ENCODE data around the gene PECR. TPM values are rescaled to one million over a fixed set of nuclear protein-coding genes. Genes with fewer than 3 reads are reported as not detected.

Gene PECR
- total RNA-seq, 1 experiment from 2014 or later = 16.3 TPM

DNA sequence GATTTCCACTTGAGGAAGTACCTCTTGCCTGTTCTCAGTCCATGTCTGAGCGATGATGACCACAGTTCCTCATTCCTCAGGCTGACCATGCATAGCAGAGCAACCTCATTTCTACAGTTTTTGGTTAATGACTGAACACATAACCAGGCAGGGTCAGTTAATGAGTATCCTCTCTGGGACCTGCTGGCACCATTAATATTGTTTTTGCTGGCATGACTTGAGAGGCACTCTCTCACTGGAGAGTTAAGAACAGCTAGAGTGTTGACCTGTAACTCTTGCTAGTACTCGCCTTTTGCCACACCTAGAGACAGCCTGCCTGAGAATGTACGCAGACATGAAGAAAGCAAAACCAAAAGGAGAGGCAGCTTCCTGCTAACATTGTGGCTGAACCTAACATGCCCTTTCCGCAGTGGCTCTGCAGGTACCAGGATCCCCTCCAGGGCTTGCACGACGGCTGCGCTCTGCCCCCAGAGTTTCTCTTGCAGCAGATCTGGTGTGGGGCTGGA, 23.9 kb downstream of the PECR start:
- no peak overlapping the region for H2AFZ ChIP-seq (ENCODE audit: low read depth, low read length, poor library complexity, severe bottlenecking)
- no peaks in the 10 kb centered on the region for H3K9me3 ChIP-seq (ENCODE audit: control insufficient read depth in 1 of 2, insufficient read depth in 1 of 2, low read depth in 1 of 2, low read length in 2 of 2)
- intact Hi-C loops (cut with micrococcal nuclease) = no loop called here
- BruUV-seq (replicated peaks) = no TSS peak
- H3K9me2 ChIP-seq (ENCODE audit: insufficient read depth) = no peaks in the 10 kb centered on the region
- ChIA-PET POLR2A (no interaction called here), CTCF (interaction anchor here (1.7 kb wide), 1 partner anchor 24 kb away, joined by 6 read pairs; no protein-coding TSS in a partner anchor), RAD21 (ENCODE audit: low non-redundant PET in 1 of 2, low total read pairs in 2 of 2, uncharacterized antibody in 2 of 2, unreplicated experiment in 2 of 2) (no interaction called here)
- TF ChIP-seq JUND (IDR thresholded peaks at IDR 0.05) = 0 out of 2 replicates have a peak, but pooled peaks have one; percentile 24
- TF ChIP-seq SP1 (IDR thresholded peaks at IDR 0.05; ENCODE audit: low read depth) = peak; percentile 46; the same call in 1 of the 2 replicates
- no peak for TF ChIP-seq POLR2A (IDR thresholded peaks at IDR 0.05; ENCODE audit: borderline replicate concordance, extremely low read depth, insufficient read depth, insufficient read length)
- H3K27ac ChIP-seq (ENCODE audit: low read depth, low read length) = peak overlapping the region; percentile 23; the same call in 1 of the 2 replicates
- H4K20me1 ChIP-seq (ENCODE audit: insufficient read depth) = no peaks in the 10 kb centered on the region
- peak; percentile 13 for DNase-seq (ENCODE audit: low read depth, low spot score)
- H3K4me2 ChIP-seq (ENCODE audit: low read length) = peak overlapping the region; percentile 53
- no peak overlapping the region for H3K9ac ChIP-seq (ENCODE audit: low read length)
- no peak overlapping the region for H3K4me3 ChIP-seq (replicated peaks in 1 of 2; ENCODE audit: low read depth in 1 of 2, low read length in 2 of 2)
- no peaks in the 10 kb centered on the region for H3K79me2 ChIP-seq (ENCODE audit: insufficient read depth, low read length)
- 0 out of 4 replicates have a peak, but pooled peaks cover 0 to 3% of the 10 kb centered on the region in 2 experiments for H3K36me3 ChIP-seq (ENCODE audit: control insufficient read depth in 1 of 2, insufficient read depth in 2 of 2, low read length in 2 of 2)
- ATAC-seq = peak; percentile 75
- H3K4me1 ChIP-seq (ENCODE audit: control insufficient read depth in 1 of 2, insufficient read depth in 2 of 2, low read length in 2 of 2) = peaks cover 7 to 18% of the 10 kb centered on the region in 2 experiments; a peak in 3 of 4 replicates
- no peaks in the 10 kb centered on the region for H3K27me3 ChIP-seq (ENCODE audit: insufficient read depth, low read length)

GRCh38 chr2:216056739-216057138, 24.9 kb downstream of the PECR start:
- H2AFZ ChIP-seq (ENCODE audit: low read depth, low read length, poor library complexity, severe bottlenecking) = no peak overlapping the region
- H3K9ac ChIP-seq (ENCODE audit: low read length) = no peak overlapping the region
- H3K4me1 ChIP-seq (ENCODE audit: control insufficient read depth in 1 of 2, insufficient read depth in 2 of 2, low read length in 2 of 2) = peaks cover 7 to 18% of the 10 kb centered on the region in 2 experiments; a peak in 3 of 4 replicates
- no peaks in the 10 kb centered on the region for H4K20me1 ChIP-seq (ENCODE audit: insufficient read depth)
- H3K9me3 ChIP-seq (ENCODE audit: control insufficient read depth in 1 of 2, insufficient read depth in 1 of 2, low read depth in 1 of 2, low read length in 2 of 2) = no peaks in the 10 kb centered on the region
- intact Hi-C loops (cut with micrococcal nuclease) = no loop called here
- no peak overlapping the region for H3K4me2 ChIP-seq (ENCODE audit: low read length)
- no peaks in the 10 kb centered on the region for H3K9me2 ChIP-seq (ENCODE audit: insufficient read depth)
- RAD21 ChIA-PET (ENCODE audit: low non-redundant PET in 1 of 2, low total read pairs in 2 of 2, uncharacterized antibody in 2 of 2, unreplicated experiment in 2 of 2) = no interaction called here
- no peak overlapping the region for H3K4me3 ChIP-seq (replicated peaks in 1 of 2; ENCODE audit: low read depth in 1 of 2, low read length in 2 of 2)
- no TSS peak for BruUV-seq (replicated peaks)
- no peak for ATAC-seq
- 0 out of 4 replicates have a peak, but pooled peaks cover 0 to 2% of the 10 kb centered on the region in 2 experiments for H3K36me3 ChIP-seq (ENCODE audit: control insufficient read depth in 1 of 2, insufficient read depth in 2 of 2, low read length in 2 of 2)
- H3K79me2 ChIP-seq (ENCODE audit: insufficient read depth, low read length) = no peaks in the 10 kb centered on the region
- DNase-seq (ENCODE audit: low read depth, low spot score) = no peak
- TF ChIP-seq ZNF274 (IDR thresholded peaks at IDR 0.05; ENCODE audit: low read depth, low read length) = no peak
- no peak for TF ChIP-seq CBX3 (IDR thresholded peaks at IDR 0.05; ENCODE audit: low read depth)
- no peak for TF ChIP-seq RAD21 (IDR thresholded peaks at IDR 0.05; ENCODE audit: low read depth)
- no peak for TF ChIP-seq POLR2AphosphoS5 (IDR thresholded peaks at IDR 0.05; ENCODE audit: low read depth, low read length)
- TF ChIP-seq, protein P1, sequence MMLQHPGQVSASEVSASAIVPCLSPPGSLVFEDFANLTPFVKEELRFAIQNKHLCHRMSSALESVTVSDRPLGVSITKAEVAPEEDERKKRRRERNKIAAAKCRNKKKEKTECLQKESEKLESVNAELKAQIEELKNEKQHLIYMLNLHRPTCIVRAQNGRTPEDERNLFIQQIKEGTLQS (IDR thresholded peaks at IDR 0.05) = no peak
- POLR2A ChIA-PET = no interaction called here
- no peak overlapping the region for H3K27ac ChIP-seq (ENCODE audit: low read depth, low read length)
- no peaks in the 10 kb centered on the region for H3K27me3 ChIP-seq (ENCODE audit: insufficient read depth, low read length)
- CTCF ChIA-PET = no interaction called here
